Measurements from ENCODE around the gene INTS7. TPM values are rescaled to one million over a fixed set of nuclear protein-coding genes. Genes with fewer than 3 reads are reported as not detected.
"Not testable (repeated sequence)": the region's sequence is repeated elsewhere in the genome, so short reads cannot be mapped to it uniquely, and the experiment has no call there.

INTS7 gene
- total RNA-seq, 2 experiments from 2014 or later, result 28.4 to 28.8 TPM

DNA sequence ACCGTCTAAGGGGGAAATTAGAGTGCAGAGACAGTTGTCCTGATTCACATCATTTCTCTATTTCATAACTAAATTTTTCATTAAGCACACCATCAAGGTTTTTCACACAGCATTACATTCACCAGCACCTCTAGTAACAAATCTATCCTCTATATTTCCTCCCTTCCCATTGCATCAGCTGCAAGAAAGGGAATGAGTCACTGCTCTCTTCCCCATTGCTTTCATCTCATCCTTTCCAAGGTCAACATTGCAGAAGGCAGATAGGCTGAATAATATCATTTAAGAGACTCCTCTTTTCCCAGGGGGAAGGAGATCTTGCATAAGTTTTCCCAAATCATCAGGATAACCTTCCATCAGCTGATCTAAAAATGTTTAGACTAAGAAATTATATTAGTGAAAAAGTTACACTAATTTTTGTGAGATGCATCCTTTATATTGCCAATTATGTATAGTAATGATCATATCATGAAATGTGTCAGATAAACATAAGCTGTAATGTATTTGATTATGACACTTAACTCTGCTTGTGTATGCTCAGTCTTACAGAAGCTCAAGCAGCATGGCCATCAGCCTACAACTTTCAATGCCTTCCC lies 4.3 kb downstream of the INTS7 start:
- peaks cover 45% of the 10 kb centered on the region for H3K36me3 Mint-ChIP-seq (ENCODE audit: low read depth)
- H3K4me1 Mint-ChIP-seq, result peaks cover 46% of the 10 kb centered on the region
- DNase-seq, result no peak
- H3K9me3 Mint-ChIP-seq, result no peaks in the 10 kb centered on the region
- H3K27ac Mint-ChIP-seq, result peak overlapping the region; percentile 17
- ChIA-PET CTCF (interaction anchor here (0.9 to 1.2 kb wide), 3 partner anchors 18 to 425 kb away, joined by 3 to 6 read pairs (median 4); no protein-coding TSS in a partner anchor), POLR2A (interaction anchor here (1.2 kb wide), 2 partner anchors 40 to 255 kb away, joined by 3 to 4 read pairs; no protein-coding TSS in a partner anchor)
- H3K27me3 Mint-ChIP-seq, result no peaks in the 10 kb centered on the region
- no peak overlapping the region for H3K4me3 Mint-ChIP-seq

DNA sequence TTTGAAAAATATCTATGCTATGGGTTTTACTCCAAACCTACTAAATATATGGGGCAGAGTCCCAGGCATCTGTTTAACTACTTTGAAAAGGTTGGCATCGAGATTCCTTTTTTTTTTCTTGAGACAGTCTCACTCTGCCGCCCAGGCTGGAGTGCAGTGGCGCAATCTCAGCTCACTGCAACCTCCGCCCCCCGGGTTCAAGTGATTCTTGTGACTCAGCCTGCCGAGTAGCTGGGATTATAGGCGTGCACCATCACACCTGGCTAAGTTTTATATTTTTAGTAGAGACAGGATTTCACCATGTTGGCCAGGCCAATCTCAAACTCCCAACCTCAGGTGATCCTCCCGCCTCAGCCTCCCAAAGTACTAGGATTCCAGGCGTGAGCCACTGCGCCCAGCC lies 7.6 kb downstream of the INTS7 start:
- not testable (repeated sequence) for DNase-seq, H3K9me3 Mint-ChIP-seq, H3K27ac Mint-ChIP-seq, H3K27me3 Mint-ChIP-seq, H3K4me3 Mint-ChIP-seq
- POLR2A ChIA-PET, result interaction anchor here (0.8 kb wide), 1 partner anchor 8 kb away, joined by 3 read pairs; no protein-coding TSS in a partner anchor
- peaks cover 60% of the 10 kb centered on the region for H3K36me3 Mint-ChIP-seq (ENCODE audit: low read depth)
- CTCF ChIA-PET, result interaction anchor here (1.0 to 3.7 kb wide), 2 partner anchors 7 to 428 kb away, joined by 4 to 18 read pairs; partner anchors contain the start of genes DTL and INTS7
- H3K4me1 Mint-ChIP-seq, result peaks cover 38% of the 10 kb centered on the region

DNA sequence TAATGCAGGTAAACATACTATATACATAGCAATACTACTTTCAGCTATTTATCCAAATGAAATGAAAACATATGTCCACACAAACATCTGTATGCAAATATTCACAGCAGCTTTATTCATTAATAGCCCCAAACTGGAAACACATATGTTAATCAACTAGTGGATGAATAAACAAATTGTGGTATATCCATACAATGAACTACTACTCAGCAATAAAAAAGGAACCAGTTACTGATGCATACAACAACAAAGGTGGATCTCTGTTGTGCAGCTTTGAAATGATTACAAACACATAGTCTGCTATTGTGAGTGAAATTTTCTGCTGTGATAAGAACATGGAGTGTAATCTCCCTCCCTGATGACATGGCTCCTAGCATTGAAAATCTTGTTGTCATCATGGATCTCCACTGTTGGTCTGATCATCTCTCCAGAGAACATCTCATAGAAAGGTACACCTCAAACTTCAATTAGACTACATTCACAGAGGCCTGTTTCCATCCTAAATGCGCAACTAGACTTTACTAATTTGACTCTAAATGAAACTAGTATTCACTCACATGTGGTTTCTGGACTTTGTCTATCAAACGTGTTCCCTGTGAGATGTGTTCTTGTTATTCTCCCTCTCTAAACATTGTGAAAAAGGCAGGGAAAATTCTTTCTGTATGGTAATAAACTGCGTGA lies 10.7 kb downstream of the INTS7 start:
- Mint-ChIP-seq H3K27me3 (no peaks in the 10 kb centered on the region), H3K36me3 (ENCODE audit: low read depth) (peaks cover 51% of the 10 kb centered on the region), H3K27ac (no peak overlapping the region), H3K4me1 (peaks cover 13% of the 10 kb centered on the region), H3K4me3 (no peak overlapping the region), H3K9me3 (peaks cover 4% of the 10 kb centered on the region)
- DNase-seq, result no peak
- POLR2A ChIA-PET, result no interaction called here
- CTCF ChIA-PET, result interaction anchor here (3.7 kb wide), 1 partner anchor 10 kb away, joined by 18 read pairs; the partner anchor contains the start of genes DTL and INTS7

DNA sequence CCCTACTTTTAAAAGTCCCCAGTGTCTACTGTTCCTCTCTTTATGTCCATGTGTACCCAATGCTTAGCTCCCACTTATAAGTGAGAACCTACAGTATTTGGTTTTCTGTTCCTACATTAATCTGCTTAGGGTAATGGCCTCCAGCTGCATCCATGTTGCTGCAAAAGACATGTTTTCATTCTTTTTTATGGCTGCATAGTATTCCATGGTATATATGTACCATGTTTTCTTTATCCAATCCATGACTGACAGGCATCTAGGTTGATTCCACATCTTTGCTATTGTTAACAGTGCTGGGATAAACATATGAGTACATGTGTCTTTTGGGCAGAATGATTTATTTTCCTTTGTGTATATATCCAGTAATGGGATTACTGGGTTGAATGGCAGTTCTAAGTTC lies 12.4 kb downstream of the INTS7 start:
- CTCF ChIA-PET, result interaction anchor here (1.8 to 5.3 kb wide), 2 partner anchors 12 to 432 kb away, joined by 3 to 30 read pairs; partner anchors contain the start of genes DTL and INTS7
- not testable (repeated sequence) for H3K27ac Mint-ChIP-seq

DNA sequence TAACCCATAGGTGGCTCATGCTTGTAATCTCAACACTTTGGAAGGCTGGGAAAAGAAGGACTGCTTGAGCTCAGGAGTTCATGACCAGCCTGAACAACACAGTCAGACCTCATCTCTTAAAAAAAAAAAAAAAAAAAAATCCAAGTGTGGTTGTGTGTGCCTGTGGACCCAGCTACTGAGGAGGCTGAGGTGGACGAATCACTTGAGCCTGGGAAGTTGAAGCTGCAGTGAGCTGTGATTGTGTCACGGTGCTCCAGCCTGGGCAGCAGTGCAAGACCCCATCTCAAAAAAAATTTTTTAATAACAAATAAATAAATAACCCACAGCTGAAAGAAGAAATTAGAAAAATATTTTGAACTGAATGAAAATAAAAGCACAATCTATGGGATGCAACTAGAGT lies 13.8 kb downstream of the INTS7 start:
- CTCF ChIA-PET, result interaction anchor here (1.8 to 5.3 kb wide), 2 partner anchors 13 to 434 kb away, joined by 3 to 30 read pairs; partner anchors contain the start of genes DTL and INTS7
- no peaks in the 10 kb centered on the region for H3K27me3 Mint-ChIP-seq
- H3K4me3 Mint-ChIP-seq, result no peak overlapping the region
- no peak for DNase-seq
- H3K27ac Mint-ChIP-seq, result no peak overlapping the region
- peaks cover 7% of the 10 kb centered on the region for H3K4me1 Mint-ChIP-seq
- H3K9me3 Mint-ChIP-seq, result peaks cover 4% of the 10 kb centered on the region
- POLR2A ChIA-PET, result no interaction called here
- peaks cover 45% of the 10 kb centered on the region for H3K36me3 Mint-ChIP-seq (ENCODE audit: low read depth)

More for the DNA sequence above, 12.4 kb downstream of the INTS7 start:
- H3K4me3 Mint-ChIP-seq, POLR2A ChIA-PET, DNase-seq, H3K9me3 Mint-ChIP-seq, H3K27me3 Mint-ChIP-seq, H3K4me1 Mint-ChIP-seq: not testable (repeated sequence)
- peaks cover 46% of the 10 kb centered on the region for H3K36me3 Mint-ChIP-seq (ENCODE audit: low read depth)

DNA sequence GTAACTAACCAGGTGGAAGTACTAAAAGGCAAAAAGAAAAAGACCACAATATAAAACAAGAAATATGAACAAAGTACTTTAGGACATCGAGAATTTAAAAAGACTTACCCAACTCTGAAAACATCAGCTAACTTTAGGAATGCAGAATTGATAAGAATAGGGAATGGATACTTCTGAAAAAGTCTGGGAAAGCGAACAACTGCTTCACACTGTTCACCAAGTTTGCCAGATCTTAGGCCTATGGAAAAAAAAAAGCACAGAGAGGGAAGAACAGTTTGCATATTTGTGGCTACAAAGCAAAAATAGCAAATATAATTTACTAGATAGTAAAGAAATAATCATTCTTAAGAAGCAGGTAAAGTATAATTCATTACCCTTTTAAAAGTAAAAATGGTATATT lies 14.4 kb downstream of the INTS7 start:
- ChIA-PET POLR2A (no interaction called here), CTCF (interaction anchor here (5.3 kb wide), 1 partner anchor 14 kb away, joined by 30 read pairs; the partner anchor contains the start of genes DTL and INTS7)
- Mint-ChIP-seq H3K4me1 (peaks cover 7% of the 10 kb centered on the region), H3K9me3 (peaks cover 4% of the 10 kb centered on the region), H3K27ac (no peak overlapping the region), H3K4me3 (no peak overlapping the region), H3K36me3 (ENCODE audit: low read depth) (peaks cover 48% of the 10 kb centered on the region), H3K27me3 (no peaks in the 10 kb centered on the region)
- DNase-seq, result no peak

DNA sequence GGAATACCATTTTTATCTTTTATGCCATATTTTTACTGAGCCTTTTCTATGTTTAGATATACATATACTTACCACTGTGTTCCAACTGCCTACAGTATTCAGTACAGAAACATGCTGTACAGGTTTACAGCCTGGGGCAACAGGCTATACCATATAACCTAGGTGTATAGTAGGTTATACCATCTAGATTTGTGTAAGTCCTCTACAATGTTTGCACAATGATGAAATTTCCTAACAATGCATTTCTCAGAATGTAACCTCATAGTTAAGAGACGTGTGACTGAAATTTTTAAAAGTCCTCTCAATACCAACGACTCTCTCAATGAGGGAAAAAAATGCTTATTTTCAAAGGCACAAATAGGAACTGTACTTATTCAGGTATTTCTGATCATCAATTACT lies 21.7 kb downstream of the INTS7 start:
- ChIA-PET CTCF (interaction anchor here (0.6 to 3.3 kb wide), 10 partner anchors 21 to 442 kb away, joined by 3 to 21 read pairs (median 4); partner anchors contain the start of genes DTL, INTS7 and NEK2), POLR2A (interaction anchor here (1.0 kb wide), 1 partner anchor 21 kb away, joined by 4 read pairs; the partner anchor contains the start of genes DTL and INTS7)
- H3K36me3 Mint-ChIP-seq (ENCODE audit: low read depth), result peaks cover 35% of the 10 kb centered on the region

DNA sequence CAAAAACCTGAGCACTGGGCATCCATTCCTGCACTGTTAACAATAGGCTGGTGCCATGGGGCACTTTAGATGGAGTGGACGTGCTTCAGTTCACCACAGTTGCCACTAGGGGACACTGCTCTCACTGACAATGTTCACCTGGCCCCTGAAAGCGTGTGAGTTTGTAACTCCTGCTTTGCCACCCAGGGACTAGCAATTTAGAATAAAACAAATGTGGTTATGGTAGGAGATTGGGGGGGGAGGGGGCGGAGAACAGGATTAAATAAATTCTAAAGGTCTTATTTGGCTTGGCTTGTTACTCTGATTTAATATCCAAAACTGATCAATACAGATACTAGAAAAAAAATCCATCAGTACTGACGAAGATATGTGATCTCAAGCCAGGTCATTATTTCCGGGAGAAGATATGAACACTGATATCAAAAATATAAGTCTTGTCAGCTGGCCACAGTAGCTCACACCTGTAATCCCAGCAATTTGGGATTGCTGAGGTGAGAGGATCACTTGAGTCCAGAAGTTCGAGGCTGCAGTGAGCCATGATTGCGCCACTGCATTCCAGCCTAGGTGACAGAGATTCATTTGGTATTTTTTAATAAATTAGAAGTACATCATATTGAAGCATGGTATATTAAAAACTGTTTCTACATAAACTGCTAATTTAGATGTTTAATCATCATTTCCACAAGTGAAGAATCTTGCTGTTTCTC lies 23.2 kb downstream of the INTS7 start:
- Mint-ChIP-seq H3K27ac (no peak overlapping the region), H3K4me1 (no peaks in the 10 kb centered on the region), H3K4me3 (no peak overlapping the region), H3K27me3 (no peaks in the 10 kb centered on the region), H3K9me3 (no peaks in the 10 kb centered on the region), H3K36me3 (ENCODE audit: low read depth) (peaks cover 39% of the 10 kb centered on the region)
- ChIA-PET CTCF (interaction anchor here (1.1 to 3.3 kb wide), 10 partner anchors 10 to 445 kb away, joined by 3 to 21 read pairs (median 4); partner anchors contain the start of genes DTL, INTS7 and NEK2), POLR2A (no interaction called here)
- peak; percentile 72 for DNase-seq

More for the DNA sequence above, 21.7 kb downstream of the INTS7 start:
- no peak overlapping the region for H3K4me3 Mint-ChIP-seq
- H3K9me3 Mint-ChIP-seq, result no peaks in the 10 kb centered on the region
- no peak for DNase-seq
- no peaks in the 10 kb centered on the region for H3K27me3 Mint-ChIP-seq
- no peaks in the 10 kb centered on the region for H3K4me1 Mint-ChIP-seq
- no peak overlapping the region for H3K27ac Mint-ChIP-seq

DNA sequence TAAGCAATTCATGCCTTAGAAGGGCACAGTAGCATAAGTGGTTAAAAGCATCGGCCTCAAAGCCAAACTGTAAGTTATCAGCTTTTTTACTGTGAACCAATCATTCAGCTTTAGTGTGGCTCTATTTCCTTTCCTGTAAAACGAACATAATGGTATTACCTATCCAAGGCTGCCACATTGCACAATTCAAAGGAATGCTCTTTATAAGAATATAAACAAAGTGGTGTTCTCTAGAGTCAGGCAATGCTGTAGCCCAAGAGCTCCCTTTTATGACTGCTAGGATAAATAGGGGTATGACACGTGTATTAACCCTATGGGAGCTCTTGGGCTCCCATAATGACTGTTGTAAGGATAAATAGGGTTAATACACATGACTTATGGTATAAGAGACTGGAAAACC lies 25.4 kb downstream of the INTS7 start:
- H3K9me3 Mint-ChIP-seq, result no peaks in the 10 kb centered on the region
- ChIA-PET POLR2A (interaction anchor here (2.0 kb wide), 1 partner anchor 25 kb away, joined by 11 read pairs; the partner anchor contains the start of genes DTL and INTS7), CTCF (interaction anchor here (1.0 to 1.7 kb wide), 7 partner anchors 17 to 446 kb away, joined by 3 to 8 read pairs (median 3); partner anchors contain the start of genes DTL and INTS7)
- no peak for DNase-seq
- no peak overlapping the region for H3K4me3 Mint-ChIP-seq
- H3K27me3 Mint-ChIP-seq, result no peaks in the 10 kb centered on the region
- peaks cover 34% of the 10 kb centered on the region for H3K36me3 Mint-ChIP-seq (ENCODE audit: low read depth)
- H3K27ac Mint-ChIP-seq, result no peak overlapping the region
- no peaks in the 10 kb centered on the region for H3K4me1 Mint-ChIP-seq

DNA sequence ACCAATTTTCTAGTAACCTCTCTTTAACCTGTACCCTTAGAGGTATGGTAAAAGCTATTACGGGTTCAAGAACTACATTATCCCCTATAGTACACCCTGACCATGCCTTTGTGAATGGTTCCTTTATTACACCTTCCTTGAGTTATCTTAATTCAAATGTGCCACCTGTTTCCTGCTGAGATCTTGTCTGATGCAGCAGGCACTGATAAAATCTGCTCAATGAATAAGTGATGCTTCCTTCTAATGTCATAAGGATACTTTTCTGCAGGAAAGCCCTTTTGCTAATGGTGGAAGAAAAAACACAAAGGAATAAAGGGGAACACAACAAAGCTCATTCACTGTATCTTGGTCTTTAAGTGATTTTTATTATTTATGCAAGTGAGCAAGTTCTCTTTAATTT lies 25.8 kb downstream of the INTS7 start:
- ChIA-PET POLR2A (interaction anchor here (2.0 kb wide), 1 partner anchor 26 kb away, joined by 11 read pairs; the partner anchor contains the start of genes DTL and INTS7), CTCF (interaction anchor here (1.0 to 1.9 kb wide), 8 partner anchors 17 to 446 kb away, joined by 3 to 8 read pairs (median 4); partner anchors contain the start of genes DTL and INTS7)
- no peaks in the 10 kb centered on the region for H3K4me1 Mint-ChIP-seq
- no peaks in the 10 kb centered on the region for H3K9me3 Mint-ChIP-seq
- H3K4me3 Mint-ChIP-seq, result no peak overlapping the region
- H3K36me3 Mint-ChIP-seq (ENCODE audit: low read depth), result peaks cover 35% of the 10 kb centered on the region
- H3K27me3 Mint-ChIP-seq, result no peaks in the 10 kb centered on the region
- DNase-seq, result no peak
- H3K27ac Mint-ChIP-seq, result no peak overlapping the region

DNA sequence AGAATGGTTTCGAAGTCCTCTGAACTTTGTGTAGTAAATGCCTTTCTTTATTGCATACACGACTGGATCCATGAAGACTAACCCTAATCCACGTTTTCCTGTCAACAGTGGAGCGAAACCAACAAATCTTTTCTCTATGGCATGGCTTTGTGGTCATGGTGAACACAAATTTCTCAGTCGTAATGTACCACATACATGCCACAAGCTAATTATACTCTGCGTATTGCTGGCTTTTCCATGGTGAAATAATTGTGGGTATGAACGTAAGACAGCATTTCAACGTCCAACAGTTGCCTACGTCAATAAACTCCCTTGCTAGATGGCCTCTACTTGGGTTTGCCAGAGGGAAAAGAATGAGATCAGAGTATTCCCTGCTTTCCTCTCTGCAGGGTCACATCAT lies 27.5 kb downstream of the INTS7 start:
- no peaks in the 10 kb centered on the region for H3K9me3 Mint-ChIP-seq
- DNase-seq, result no peak
- no peaks in the 10 kb centered on the region for H3K27me3 Mint-ChIP-seq
- H3K4me1 Mint-ChIP-seq, result peaks cover 5% of the 10 kb centered on the region
- peaks cover 38% of the 10 kb centered on the region for H3K36me3 Mint-ChIP-seq (ENCODE audit: low read depth)
- no peak overlapping the region for H3K4me3 Mint-ChIP-seq
- ChIA-PET CTCF (interaction anchor here (1.1 to 1.9 kb wide), 2 partner anchors 28 to 448 kb away, joined by 3 to 5 read pairs; partner anchors contain the start of genes DTL and INTS7), POLR2A (no interaction called here)
- H3K27ac Mint-ChIP-seq, result no peak overlapping the region

DNA sequence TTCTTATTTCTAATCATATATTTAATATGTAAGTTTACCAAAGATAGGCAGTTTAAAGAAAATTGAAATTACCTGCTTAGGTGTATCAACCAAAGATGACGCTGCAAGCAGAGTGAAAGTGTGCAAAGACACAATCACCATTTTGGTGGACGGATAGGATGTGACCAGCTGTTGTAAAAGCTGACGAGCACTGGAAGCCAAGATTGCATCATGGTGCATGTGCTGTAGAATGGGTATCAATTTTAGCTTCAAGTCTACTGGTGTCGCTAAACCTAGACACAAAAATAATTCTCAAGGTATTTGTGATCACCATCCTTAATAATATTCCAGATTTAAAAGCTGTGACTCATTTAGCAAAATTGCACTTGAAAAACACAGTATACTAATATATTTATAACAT lies 28.2 kb downstream of the INTS7 start:
- Mint-ChIP-seq H3K27me3 (no peaks in the 10 kb centered on the region), H3K27ac (no peak overlapping the region), H3K9me3 (no peaks in the 10 kb centered on the region), H3K36me3 (ENCODE audit: low read depth) (peaks cover 43% of the 10 kb centered on the region), H3K4me3 (no peak overlapping the region), H3K4me1 (peaks cover 6% of the 10 kb centered on the region)
- no peak for DNase-seq
- POLR2A ChIA-PET, result no interaction called here
- CTCF ChIA-PET, result interaction anchor here (1.1 kb wide), 1 partner anchor 28 kb away, joined by 3 read pairs; the partner anchor contains the start of genes DTL and INTS7

Data from activated CD4-positive, alpha-beta memory T cell treated with anti-CD3 and anti-CD28 coated beads, Interleukin-2, amount 10 ng/mL, durations not matched to agents 7 days and 5 days (primary cell).